OCI-LY7 (cell line): ENCODE data around the gene KCNRG.

Experiments used
- EZH2phosphoT487 ChIP-seq: fragments of 200-600 bp; sonication (generic); IDR thresholded peaks from 2 replicates; pipeline ENCODE4 v1.6.1; 2018; ENCODE audit warnings: low read depth, borderline replicate concordance, mild to moderate bottlenecking, mixed run types, antibody characterized with exemption, low read length, moderate library complexity, mixed read lengths
- TF ChIP-seq, protein P1 (sequence below): fragments of 200-600 bp; sonication (generic); conservative IDR thresholded peaks from 2 replicates; pipeline ENCODE4 v1.5.1; 2014; ENCODE audit warnings: mild to moderate bottlenecking, antibody characterized with exemption, low read length, moderate library complexity, mixed read lengths

DNA sequence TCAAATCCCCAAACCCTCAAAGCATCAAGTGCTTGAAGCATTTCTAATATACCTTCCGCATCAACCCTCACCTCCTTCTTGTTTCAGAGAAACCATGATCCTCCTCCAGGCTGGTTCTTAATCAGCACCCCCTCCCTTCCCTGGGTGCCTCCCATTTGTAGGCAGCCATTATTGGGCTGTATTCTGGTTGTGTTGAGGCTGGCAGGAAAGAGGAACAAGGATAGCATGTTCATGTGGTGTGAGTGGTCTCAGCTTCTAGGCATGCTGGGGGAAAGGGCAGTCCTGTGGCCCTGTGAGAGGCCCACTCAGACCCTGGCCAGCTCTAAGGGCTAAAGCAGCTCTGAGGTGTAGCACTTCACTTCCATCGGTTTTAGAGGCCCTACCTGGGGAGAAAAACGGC, 37.3 kb upstream of the KCNRG start:
- TF ChIP-seq, protein P1, sequence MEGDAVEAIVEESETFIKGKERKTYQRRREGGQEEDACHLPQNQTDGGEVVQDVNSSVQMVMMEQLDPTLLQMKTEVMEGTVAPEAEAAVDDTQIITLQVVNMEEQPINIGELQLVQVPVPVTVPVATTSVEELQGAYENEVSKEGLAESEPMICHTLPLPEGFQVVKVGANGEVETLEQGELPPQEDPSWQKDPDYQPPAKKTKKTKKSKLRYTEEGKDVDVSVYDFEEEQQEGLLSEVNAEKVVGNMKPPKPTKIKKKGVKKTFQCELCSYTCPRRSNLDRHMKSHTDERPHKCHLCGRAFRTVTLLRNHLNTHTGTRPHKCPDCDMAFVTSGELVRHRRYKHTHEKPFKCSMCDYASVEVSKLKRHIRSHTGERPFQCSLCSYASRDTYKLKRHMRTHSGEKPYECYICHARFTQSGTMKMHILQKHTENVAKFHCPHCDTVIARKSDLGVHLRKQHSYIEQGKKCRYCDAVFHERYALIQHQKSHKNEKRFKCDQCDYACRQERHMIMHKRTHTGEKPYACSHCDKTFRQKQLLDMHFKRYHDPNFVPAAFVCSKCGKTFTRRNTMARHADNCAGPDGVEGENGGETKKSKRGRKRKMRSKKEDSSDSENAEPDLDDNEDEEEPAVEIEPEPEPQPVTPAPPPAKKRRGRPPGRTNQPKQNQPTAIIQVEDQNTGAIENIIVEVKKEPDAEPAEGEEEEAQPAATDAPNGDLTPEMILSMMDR: no peak
- TF ChIP-seq EZH2phosphoT487: no peak
